ENCODE measurements around the gene NECTIN1. TPM values are rescaled to one million over a fixed set of nuclear protein-coding genes. Genes with fewer than 3 reads are reported as not detected.

NECTIN1 gene
- polyA plus RNA-seq, 4 donors = 36.4 to 47.0 (median 37.5) TPM

DNA sequence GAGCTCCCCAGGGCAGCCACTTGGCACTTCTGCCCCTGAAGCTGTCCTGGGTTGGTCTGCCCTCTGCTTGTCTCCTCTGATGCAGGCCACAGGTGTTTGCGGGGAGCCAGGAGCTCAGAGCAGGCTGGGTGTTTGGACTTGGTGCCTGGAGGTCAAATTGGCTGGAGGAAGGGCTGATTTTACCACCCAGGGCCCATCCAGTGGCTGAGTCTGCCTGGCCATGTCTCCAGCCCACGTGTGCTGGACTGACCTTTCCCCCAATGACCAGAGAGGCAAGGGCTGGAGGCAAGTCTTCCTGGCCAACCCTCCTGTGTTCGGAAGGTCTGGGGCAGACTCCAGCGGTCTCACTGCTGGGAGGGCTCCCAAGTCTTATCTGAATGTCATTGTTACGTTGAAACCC lies 84.0 kb downstream of the NECTIN1 start:
- no peak for DNase-seq (ENCODE audit: low read depth in 4 of 4, low spot score in 2 of 4)

DNA sequence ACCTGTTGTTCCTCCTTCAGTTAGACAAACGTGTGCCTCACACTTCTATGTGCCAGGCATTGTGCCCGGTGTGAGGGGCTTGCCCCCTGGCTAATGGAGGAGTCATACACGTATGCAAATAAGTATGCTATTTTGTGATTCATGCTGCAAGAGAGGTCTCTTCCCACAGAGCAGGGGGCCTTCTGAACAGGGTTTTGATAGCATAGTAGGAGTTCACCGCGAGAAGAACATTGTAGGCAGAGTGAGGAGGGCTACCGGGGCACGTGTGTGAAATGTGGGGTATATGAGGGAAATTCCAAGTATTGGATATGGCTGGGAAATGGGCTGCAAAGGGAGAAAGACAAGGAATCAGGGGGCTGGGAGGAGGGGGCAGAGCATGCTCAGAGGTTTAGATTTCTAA lies 84.5 kb downstream of the NECTIN1 start:
- no peak for DNase-seq (ENCODE audit: low read depth in 4 of 4, low spot score in 2 of 4)

GRCh38 chr11:119643876-119644225 lies 85.1 kb downstream of the NECTIN1 start:
- no peak for DNase-seq (ENCODE audit: low read depth in 4 of 4, low spot score in 2 of 4)

- DNase-seq (ENCODE audit: low read depth in 4 of 4, low spot score in 2 of 4) = no peak
Observed at GRCh38 chr11:119643212-119643875, 85.7 kb downstream of the NECTIN1 start.

GRCh38 chr11:119641983-119642745 lies 86.8 kb downstream of the NECTIN1 start:
- no peak for DNase-seq (ENCODE audit: low read depth in 4 of 4, low spot score in 2 of 4)

GRCh38 chr11:119640541-119640940 lies 88.5 kb downstream of the NECTIN1 start:
- no peak for DNase-seq (ENCODE audit: low read depth in 4 of 4, low spot score in 2 of 4)

GRCh38 chr11:119639642-119640205 lies 89.3 kb downstream of the NECTIN1 start:
- no peak for DNase-seq (ENCODE audit: low read depth in 4 of 4, low spot score in 2 of 4)

- no peak for DNase-seq (ENCODE audit: low read depth in 4 of 4, low spot score in 2 of 4)
Observed at GRCh38 chr11:119638851-119639250, 90.1 kb downstream of the NECTIN1 start.

- DNase-seq (ENCODE audit: low read depth in 4 of 4, low spot score in 2 of 4) = no peak
Observed at GRCh38 chr11:119637481-119637880, 91.5 kb downstream of the NECTIN1 start.

DNA sequence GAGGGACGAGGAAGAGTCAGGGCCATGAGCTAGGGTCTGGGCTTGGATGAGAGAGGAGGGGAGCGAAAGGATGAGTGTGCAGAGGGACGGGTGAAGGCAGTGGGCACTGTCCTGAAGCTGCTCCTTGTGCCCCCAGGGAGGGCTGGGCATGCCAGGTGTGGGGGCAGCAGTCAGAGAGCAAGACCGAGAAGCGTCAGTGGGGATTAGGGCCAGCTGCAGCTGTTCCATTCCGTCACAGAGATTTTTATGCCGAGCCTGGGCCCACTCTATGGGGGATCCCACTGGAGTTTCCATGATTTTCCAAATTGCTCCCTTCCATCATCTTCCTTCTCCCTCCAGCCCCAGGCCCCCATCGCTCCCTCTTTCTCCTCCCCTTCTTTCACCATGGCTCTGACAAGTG lies 93.2 kb downstream of the NECTIN1 start:
- DNase-seq (ENCODE audit: low read depth in 4 of 4, low spot score in 2 of 4) = no peak

DNA sequence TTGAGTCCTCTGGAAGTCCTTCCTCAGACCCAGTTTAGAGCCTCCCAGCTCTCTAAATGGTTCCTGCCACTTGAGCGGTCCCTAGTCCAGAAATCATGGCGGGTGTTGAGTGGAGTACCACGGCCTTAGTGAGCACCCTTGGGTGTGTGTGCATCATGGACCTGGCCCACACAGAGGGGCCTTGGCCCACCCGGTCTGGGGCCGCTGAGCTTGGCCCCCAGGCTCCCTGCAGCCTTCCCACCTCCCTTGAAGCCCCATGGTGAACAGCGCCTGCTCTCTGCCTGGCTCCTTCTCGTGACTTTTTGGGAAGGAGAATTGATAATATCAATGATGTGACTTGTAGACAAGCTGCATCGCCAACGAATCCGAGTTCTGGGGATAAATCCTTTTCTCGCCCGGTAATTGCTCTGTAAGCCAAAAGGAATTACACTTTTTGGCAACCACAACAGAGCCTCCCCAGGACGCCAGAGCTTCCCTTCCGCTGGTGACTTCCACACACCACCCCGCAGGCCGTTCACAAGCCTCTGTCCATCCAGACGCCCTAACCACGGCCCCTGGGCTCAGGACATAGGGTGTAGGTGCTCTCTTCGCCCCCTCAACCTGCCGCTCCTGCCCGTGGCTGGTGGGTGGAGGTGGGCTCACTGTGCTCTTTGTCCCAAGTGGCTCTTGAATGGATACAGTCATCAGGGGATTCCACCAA lies 93.8 kb downstream of the NECTIN1 start:
- no peak for DNase-seq (ENCODE audit: low read depth in 4 of 4, low spot score in 2 of 4)

DNA sequence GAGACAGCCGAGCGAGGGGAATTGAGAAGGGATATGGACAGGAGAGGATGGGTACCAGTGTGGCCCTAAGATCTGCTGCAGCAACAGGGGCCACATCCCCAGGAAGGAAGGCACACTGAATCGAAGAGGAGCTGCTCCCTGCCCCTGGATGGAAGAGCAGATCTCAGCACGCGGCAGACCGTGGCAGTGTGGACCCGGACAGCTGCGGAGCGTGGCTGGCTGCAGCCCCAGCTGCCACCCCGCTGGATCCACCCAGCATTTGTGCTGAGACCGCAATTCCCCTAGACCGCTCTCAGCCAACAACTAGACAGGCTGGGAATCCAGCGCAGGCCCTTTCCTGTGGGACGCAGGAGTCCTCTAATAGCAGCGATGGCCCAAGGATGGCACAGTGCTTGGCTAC lies 94.7 kb downstream of the NECTIN1 start:
- DNase-seq (ENCODE audit: low read depth in 4 of 4, low spot score in 2 of 4) = no peak

- DNase-seq (ENCODE audit: low read depth in 4 of 4, low spot score in 2 of 4) = no peak
Observed at GRCh38 chr11:119629834-119630624, 99.0 kb downstream of the NECTIN1 start.

DNA sequence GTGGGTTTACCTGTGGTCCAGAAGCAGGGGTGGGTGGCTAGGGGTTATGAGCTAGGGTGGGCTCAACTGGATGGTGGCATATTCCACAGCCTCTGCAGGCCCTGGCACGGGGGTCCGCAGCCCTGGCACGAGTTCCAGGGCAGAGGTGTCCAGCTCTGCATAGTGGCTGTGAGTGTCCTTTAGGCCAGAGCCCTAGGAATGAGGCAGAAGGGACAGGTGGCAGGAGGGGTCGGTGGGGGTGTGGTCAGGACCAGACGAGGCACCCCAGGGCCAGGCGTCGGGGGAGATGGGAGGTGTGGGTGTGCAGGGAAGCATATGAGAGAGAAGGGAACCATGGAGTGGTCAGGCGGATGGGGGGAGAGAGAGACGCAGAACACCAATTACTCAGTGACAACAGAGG lies 99.9 kb downstream of the NECTIN1 start:
- no peak for DNase-seq (ENCODE audit: low read depth in 4 of 4, low spot score in 2 of 4)

DNA sequence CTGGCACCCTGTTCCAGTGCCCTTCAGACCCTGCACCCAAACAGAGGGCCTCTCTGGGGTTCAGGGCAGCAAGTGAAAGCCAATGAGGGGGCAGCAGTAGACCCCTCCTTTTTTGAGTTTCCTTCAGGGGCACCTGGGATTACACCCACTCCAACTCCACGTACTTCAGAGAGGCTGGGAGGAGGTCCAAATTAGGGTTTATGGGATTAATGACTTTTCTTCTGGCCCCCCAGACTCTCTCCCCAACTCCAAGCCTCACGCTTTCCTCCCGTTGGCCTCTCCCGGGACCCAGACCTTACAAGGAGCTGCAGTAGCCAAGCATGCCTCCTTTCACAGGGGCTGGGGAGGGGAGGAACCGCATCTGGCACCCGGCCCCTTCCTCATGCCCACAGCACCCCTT lies 101.7 kb downstream of the NECTIN1 start:
- DNase-seq (ENCODE audit: low read depth in 4 of 4, low spot score in 2 of 4) = no peak

- DNase-seq (ENCODE audit: low read depth in 4 of 4, low spot score in 2 of 4) = no peak
Observed at GRCh38 chr11:119626871-119627270, 102.1 kb downstream of the NECTIN1 start.

DNA sequence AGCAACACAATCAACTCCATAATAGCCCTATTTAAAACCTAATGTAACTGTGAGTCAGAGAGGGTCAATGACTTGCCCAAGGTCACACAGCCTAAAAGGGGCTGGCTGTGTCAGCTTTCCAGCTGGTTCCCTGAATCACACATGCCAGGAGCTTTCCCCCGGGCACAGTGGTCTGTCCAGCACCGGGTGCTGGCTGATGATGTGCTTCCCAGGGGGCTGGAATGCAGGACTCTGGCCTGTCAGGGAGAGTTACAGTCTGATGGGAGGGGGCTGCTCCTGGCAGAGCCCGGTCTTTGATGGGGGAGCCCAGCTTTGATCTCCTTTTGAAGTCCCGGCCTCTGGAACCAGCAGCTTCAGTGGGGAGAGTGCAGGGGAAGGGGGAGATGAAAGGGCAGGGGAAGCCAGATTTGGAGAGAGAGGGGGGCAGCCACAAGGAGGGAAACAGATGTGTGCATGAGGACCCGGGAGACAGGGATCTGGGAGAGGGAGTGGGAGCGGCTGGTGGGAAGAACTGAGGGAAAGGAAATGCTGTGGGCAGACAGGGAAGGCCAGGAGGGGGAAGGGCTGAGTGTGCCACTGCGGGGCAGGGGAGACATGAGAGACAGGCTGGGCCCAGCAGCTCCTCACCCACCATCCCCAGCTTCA lies 102.7 kb downstream of the NECTIN1 start:
- DNase-seq (ENCODE audit: low read depth in 4 of 4, low spot score in 2 of 4) = no peak

DNA sequence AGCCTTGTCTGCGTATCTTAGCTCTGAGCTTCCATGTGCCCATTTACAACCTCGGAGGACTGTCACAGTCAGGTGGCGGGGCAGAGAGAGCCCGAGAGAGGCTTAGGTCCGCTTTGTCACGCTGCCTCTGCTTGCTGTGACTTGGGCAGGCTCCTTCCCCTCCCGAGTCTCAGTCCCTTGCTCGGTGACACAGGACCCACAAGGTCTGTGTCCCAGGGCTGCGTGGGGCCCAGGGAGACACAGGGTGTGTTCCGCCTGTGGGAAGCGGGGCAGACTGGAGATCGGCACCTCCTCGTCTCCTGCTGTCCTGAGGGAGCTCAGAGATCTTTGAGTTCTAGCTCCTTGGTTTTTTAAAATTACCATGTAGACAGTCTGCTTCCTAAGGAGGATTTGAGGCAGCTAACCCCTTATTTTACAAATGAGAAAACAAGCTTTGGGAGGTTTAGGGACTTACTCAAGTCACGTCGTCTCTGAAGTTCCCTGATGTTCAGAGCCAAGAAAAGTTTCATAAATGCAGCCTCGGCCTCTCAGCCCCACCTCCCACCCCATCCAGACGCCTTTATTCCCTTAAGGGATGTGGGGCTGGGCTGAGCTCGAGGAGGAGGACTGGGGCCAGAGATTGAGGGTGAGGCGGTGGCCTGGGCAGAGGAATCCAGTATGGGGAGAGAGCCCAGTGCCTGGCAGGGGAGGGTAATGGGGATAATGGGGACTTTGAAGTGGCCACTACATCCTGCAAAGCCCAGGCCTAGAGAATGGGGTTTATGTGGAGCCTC lies 103.6 kb downstream of the NECTIN1 start:
- no peak for DNase-seq (ENCODE audit: low read depth in 4 of 4, low spot score in 2 of 4)

- DNase-seq (ENCODE audit: low read depth in 4 of 4, low spot score in 2 of 4) = no peak
Observed at GRCh38 chr11:119624629-119625028, 104.4 kb downstream of the NECTIN1 start.
